HepG2 (cell line): ENCODE data around the gene MARK2. TPM values are rescaled to one million over a fixed set of nuclear protein-coding genes. Genes with fewer than 3 reads are reported as not detected.

Source experiments
- ATF1 ChIP-seq: IDR thresholded peaks from 2 replicates; pipeline ENCODE4 v1.6.1; 2016; ENCODE audit warnings: mild to moderate bottlenecking, control low read depth
- HOXD1 ChIP-seq: sonication (generic); formaldehyde crosslinking; IDR thresholded peaks from 2 replicates; pipeline ENCODE4 v1.5.0; 2020; ENCODE audit warnings: missing genetic modification reagents
- PRMT3 ChIP-seq: sonication (generic); formaldehyde crosslinking; IDR thresholded peaks from 2 replicates; pipeline ENCODE4 v1.8.1; 2022; ENCODE audit warnings: low read depth, mild to moderate bottlenecking, moderate library complexity, missing genetic modification reagents, borderline replicate concordance
- SMC3 ChIP-seq: IDR thresholded peaks from 2 replicates; pipeline ENCODE4 v1.6.1; 2011; ENCODE audit warnings: low read length, improper control_type of control experiment
- SMYD3 ChIP-seq: sonication (generic); formaldehyde crosslinking; IDR thresholded peaks from 2 replicates; pipeline ENCODE4 v1.8.1; 2023; ENCODE audit warnings: mild to moderate bottlenecking, missing genetic modification reagents
- ZNF138 ChIP-seq: sonication (generic); formaldehyde crosslinking; IDR thresholded peaks from 2 replicates; pipeline ENCODE4 v1.5.0; 2020; ENCODE audit warnings: mild to moderate bottlenecking, low read depth, missing genetic modification reagents
- ZNF687 ChIP-seq: sonication (generic); formaldehyde crosslinking; IDR thresholded peaks from 2 replicates; pipeline ENCODE4 v1.5.1; 2020; ENCODE audit warnings: mild to moderate bottlenecking, missing genetic modification reagents, moderate library complexity
- ZNF704 ChIP-seq: sonication (generic); formaldehyde crosslinking; IDR thresholded peaks from 2 replicates; pipeline ENCODE4 v1.8.1; 2023; ENCODE audit warnings: mild to moderate bottlenecking, inconsistent platforms, moderate library complexity, missing genetic modification reagents, borderline replicate concordance
- ZNF777 ChIP-seq: sonication (generic); formaldehyde crosslinking; IDR thresholded peaks from 2 replicates; pipeline ENCODE4 v1.4.0; 2020; ENCODE audit warnings: missing genetic modification reagents
- ZNF788 ChIP-seq: sonication (generic); formaldehyde crosslinking; IDR thresholded peaks from 2 replicates; pipeline ENCODE4 v1.5.0; 2020; ENCODE audit warnings: mild to moderate bottlenecking, missing genetic modification reagents, borderline replicate concordance
- polyA plus RNA-seq, 8 experiments: library from polyadenylated mRNA; depleted of rRNA in 3 of 8; stranded (reverse) in 7 of 8; unstranded in 1 of 8; fragments of >200 nt; fragmentation: Illumina TruSeq in 4 of 8; extraction: Trizol in 4 of 8; gene quantifications; 2 replicates each; pipeline versions ENCODE4 v1.2.1 to v1.2.3, GENCODE V29; 2011 to 2016; ENCODE audit warnings: low read depth in 4 of 8, missing spikeins in 1 of 8, mixed read lengths in 1 of 8; ENCODE audit not compliant: insufficient read depth in 1 of 8
- total RNA-seq, 5 experiments: library from RNA; depleted of rRNA; stranded (reverse); fragments of >200 nt; fragmentation: Illumina TruSeq; extraction: Trizol; gene quantifications; 2 replicates each; pipeline ENCODE4 v1.2.3, GENCODE V29; 2016; ENCODE audit warnings: low read depth in 1 of 5

The MARK2 gene
- total and polyA plus RNA-seq, 2 of the 13 experiments (the other 11 are each of a cell fraction or from before 2014, with no cell fraction given): 13.5 to 13.9 TPM

GRCh38 chr11:63917692-63918506 is 79.0 kb downstream of the MARK2 start (continued):
- TF ChIP-seq ZNF687 (peak; percentile 28), ZNF138 (no peak), ZNF704 (CRISPR knock-in tag) (0 out of 2 replicates have a peak, but pooled peaks have one; percentile 23), SMC3 (no peak), ZNF777 (CRISPR knock-in tag) (peak; percentile 80), PRMT3 (no peak), ZNF788 (CRISPR knock-in tag) (0 out of 2 replicates have a peak, but pooled peaks have one; percentile 65), HOXD1 (CRISPR knock-in tag) (no peak), SMYD3 (no peak), ATF1 (no peak)
